Chondrocyte (in vitro differentiated cells): ENCODE data around the gene FGD4. TPM values are rescaled to one million over a fixed set of nuclear protein-coding genes. Genes with fewer than 3 reads are reported as not detected.
"Not testable (repeated sequence)": the region's sequence is repeated elsewhere in the genome, so short reads cannot be mapped to it uniquely, and the experiment has no call there.

ENCODE experiments used
- DNase-seq: peaks from one replicate; pipeline ENCODE4 v3.0.0; 2021; ENCODE audit warnings: mixed read lengths, low spot score
- H3K27ac Mint-ChIP-seq: one replicate; pipeline ENCODE4 v1.8.0; 2021; ENCODE audit warnings: mild to moderate bottlenecking, moderate library complexity, mixed read lengths; ENCODE audit not compliant: unreplicated experiment
- H3K27me3 Mint-ChIP-seq: 2 replicates; pipeline ENCODE4 v1.8.0; 2021; ENCODE audit warnings: low read depth, mixed read lengths
- H3K36me3 Mint-ChIP-seq: 2 replicates; pipeline ENCODE4 v1.8.0; 2021; ENCODE audit warnings: low read depth, mixed read lengths
- H3K4me1 Mint-ChIP-seq: 2 replicates; pipeline ENCODE4 v1.8.0; 2021; ENCODE audit warnings: low read depth, mild to moderate bottlenecking, mixed read lengths
- H3K4me3 Mint-ChIP-seq: one replicate; pipeline ENCODE4 v1.8.0; 2021; ENCODE audit warnings: mild to moderate bottlenecking, moderate library complexity, mixed read lengths; ENCODE audit not compliant: unreplicated experiment
- H3K9me3 Mint-ChIP-seq: 2 replicates; pipeline ENCODE4 v1.8.0; 2021; ENCODE audit warnings: low read depth, mixed read lengths
- CTCF ChIP-seq: fragments of 200-600 bp; sonication (generic); IDR thresholded peaks from 2 replicates; pipeline ENCODE4 v1.5.0; 2021; ENCODE audit warnings: antibody characterized with exemption, mild to moderate bottlenecking, moderate library complexity
- total RNA-seq: library from RNA; stranded (reverse); gene quantifications from 3 replicates; pipeline ENCODE4 v1.2.1, GENCODE V29; 2021

Gene FGD4
- total RNA-seq, 1 donor from 2014 or later = 8.7 TPM

GRCh38 chr12:32515137-32515873, 115.9 kb downstream of the FGD4 start:
- Mint-ChIP-seq H3K27ac (no peak overlapping the region), H3K4me1 (no peaks in the 10 kb centered on the region), H3K9me3 (no peaks in the 10 kb centered on the region), H3K4me3 (no peak overlapping the region), H3K27me3 (peaks cover 3% of the 10 kb centered on the region), H3K36me3 (peaks cover 2% of the 10 kb centered on the region)
- no peak for DNase-seq
- no peak for TF ChIP-seq CTCF

GRCh38 chr12:32516230-32516629, 116.9 kb downstream of the FGD4 start:
- Mint-ChIP-seq H3K36me3 (peaks cover 2% of the 10 kb centered on the region), H3K4me3 (no peak overlapping the region), H3K4me1 (no peaks in the 10 kb centered on the region), H3K9me3 (no peaks in the 10 kb centered on the region), H3K27me3 (peaks cover 3% of the 10 kb centered on the region), H3K27ac (no peak overlapping the region)
- no peak for TF ChIP-seq CTCF
- no peak for DNase-seq

GRCh38 chr12:32517966-32518365, 118.6 kb downstream of the FGD4 start:
- Mint-ChIP-seq H3K36me3 (peaks cover 2% of the 10 kb centered on the region), H3K4me1 (peaks cover 11% of the 10 kb centered on the region), H3K4me3 (no peak overlapping the region), H3K27me3 (peaks cover 3% of the 10 kb centered on the region), H3K9me3 (no peaks in the 10 kb centered on the region), H3K27ac (no peak overlapping the region)
- no peak for DNase-seq
- no peak for TF ChIP-seq CTCF

GRCh38 chr12:32519047-32519446, 119.7 kb downstream of the FGD4 start:
- H3K4me3 Mint-ChIP-seq = no peak overlapping the region
- no peaks in the 10 kb centered on the region for H3K36me3 Mint-ChIP-seq
- no peaks in the 10 kb centered on the region for H3K9me3 Mint-ChIP-seq
- TF ChIP-seq CTCF = no peak
- H3K27me3 Mint-ChIP-seq = no peaks in the 10 kb centered on the region
- DNase-seq = no peak
- H3K27ac Mint-ChIP-seq = no peak overlapping the region
- H3K4me1 Mint-ChIP-seq = peaks cover 16% of the 10 kb centered on the region

GRCh38 chr12:32522331-32523221, 123.2 kb downstream of the FGD4 start:
- Mint-ChIP-seq H3K27ac (peak overlapping the region; percentile 47), H3K36me3 (no peaks in the 10 kb centered on the region)
- TF ChIP-seq CTCF = no peak

GRCh38 chr12:32525802-32526201, 126.4 kb downstream of the FGD4 start:
- H3K4me1 Mint-ChIP-seq = peaks cover 16% of the 10 kb centered on the region
- not testable (repeated sequence) for H3K27me3 Mint-ChIP-seq, H3K27ac Mint-ChIP-seq, H3K4me3 Mint-ChIP-seq, DNase-seq, H3K36me3 Mint-ChIP-seq, H3K9me3 Mint-ChIP-seq

More at GRCh38 chr12:32522331-32523221, 123.2 kb downstream of the FGD4 start:
- H3K27me3 Mint-ChIP-seq = no peaks in the 10 kb centered on the region
- no peak overlapping the region for H3K4me3 Mint-ChIP-seq
- no peak for DNase-seq
- peaks cover 16% of the 10 kb centered on the region for H3K4me1 Mint-ChIP-seq
- H3K9me3 Mint-ChIP-seq = no peaks in the 10 kb centered on the region

GRCh38 chr12:32526343-32526742, 127.0 kb downstream of the FGD4 start:
- H3K4me3 Mint-ChIP-seq, H3K27ac Mint-ChIP-seq, DNase-seq, H3K27me3 Mint-ChIP-seq, H3K36me3 Mint-ChIP-seq, H3K9me3 Mint-ChIP-seq: not testable (repeated sequence)
- H3K4me1 Mint-ChIP-seq = peaks cover 16% of the 10 kb centered on the region
